GM18505 (cell line): ENCODE results near the gene E2F8.

ENCODE experiments used
- ATAC-seq: cut with Tn5 transposase; IDR thresholded peaks from one replicate; pipeline ENCODE4 v1.9.1; 2021; ENCODE audit not compliant: unreplicated experiment
- POLR2A ChIP-seq: IDR thresholded peaks from 4 replicates; pipeline ENCODE4 v1.6.1; 2011; ENCODE audit warnings: borderline replicate concordance; ENCODE audit not compliant: insufficient read depth, insufficient read length; ENCODE audit errors: extremely low read depth

The E2F8 gene

DNA sequence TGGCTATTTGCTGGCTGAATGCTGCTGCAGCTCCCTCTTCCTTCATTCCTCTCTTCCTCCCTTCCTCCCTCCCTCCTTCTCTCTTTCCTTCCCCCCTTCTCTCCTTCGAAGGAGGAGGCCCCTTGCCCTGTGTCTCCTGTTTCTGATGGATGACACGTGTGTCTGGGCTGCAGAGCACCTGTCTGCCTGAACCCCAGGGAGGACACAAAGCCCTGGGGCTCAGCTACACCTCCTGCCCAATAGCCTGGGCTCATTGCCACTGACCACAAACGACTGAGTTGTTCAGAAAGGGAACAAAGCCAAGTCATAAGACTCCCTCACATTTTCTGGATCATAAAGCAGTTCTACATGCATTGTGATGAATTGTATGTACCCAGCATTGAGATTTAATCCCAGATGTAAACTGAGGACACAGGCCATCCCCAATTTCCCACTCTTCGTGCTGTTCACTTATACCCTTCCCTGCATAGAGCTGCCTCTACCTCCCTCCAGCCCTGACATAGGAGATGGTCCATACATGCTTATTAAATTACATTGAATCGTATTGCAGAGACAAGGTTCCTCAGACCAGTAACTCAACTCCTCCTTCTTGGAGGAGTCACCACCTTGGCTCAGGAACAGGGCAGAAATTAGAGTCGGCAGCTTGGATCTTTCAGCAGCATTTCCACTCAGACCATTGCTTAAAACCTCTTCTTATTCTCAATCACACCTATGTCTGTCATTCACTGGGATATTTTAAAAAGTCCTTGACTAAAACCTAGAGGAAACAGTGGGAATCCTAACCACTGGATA is 40.1 kb downstream of the E2F8 start:
- TF ChIP-seq POLR2A = no peak
- ATAC-seq = no peak

DNA sequence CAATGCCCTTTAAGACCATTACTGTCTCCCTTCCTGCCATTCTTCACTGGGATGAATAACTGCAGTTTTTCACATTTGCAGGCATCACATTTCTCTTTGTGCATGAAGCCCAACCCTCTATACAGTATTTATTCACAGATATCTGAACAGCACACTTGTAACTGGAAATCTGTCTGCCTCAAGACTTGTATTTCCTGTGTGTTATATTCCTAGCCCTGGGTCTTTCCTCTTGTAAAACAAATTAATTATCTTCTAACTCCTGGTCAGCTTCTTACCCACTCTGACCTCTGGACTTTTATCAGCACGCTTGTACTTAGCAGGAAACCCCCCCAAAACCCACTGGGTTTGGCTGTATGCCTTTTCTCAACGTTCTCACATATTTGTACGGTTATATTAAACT is 41.0 kb downstream of the E2F8 start:
- ATAC-seq = no peak

DNA sequence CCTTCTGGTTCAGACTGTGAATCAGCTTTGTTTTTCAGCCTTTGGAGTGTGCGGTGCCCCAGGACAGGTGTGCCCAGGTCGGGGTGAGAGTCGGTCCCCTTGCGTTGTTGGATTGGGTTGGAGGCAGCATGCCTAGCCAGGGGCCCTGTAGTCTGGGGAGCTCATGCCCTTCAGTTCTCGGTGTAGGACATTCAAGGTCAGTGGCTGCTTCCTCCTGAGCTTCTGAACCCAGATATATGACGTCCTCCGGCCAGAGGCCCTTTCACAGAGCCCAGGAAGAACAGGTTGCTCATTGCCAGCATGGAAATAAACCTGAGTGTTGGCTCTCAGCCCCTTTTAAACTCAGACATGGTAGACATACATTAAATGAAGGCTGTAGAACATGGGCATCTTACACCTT is 41.7 kb downstream of the E2F8 start:
- no peak for TF ChIP-seq POLR2A
- ATAC-seq = no peak

More for the DNA sequence above, 41.0 kb downstream of the E2F8 start:
- no peak for TF ChIP-seq POLR2A

DNA sequence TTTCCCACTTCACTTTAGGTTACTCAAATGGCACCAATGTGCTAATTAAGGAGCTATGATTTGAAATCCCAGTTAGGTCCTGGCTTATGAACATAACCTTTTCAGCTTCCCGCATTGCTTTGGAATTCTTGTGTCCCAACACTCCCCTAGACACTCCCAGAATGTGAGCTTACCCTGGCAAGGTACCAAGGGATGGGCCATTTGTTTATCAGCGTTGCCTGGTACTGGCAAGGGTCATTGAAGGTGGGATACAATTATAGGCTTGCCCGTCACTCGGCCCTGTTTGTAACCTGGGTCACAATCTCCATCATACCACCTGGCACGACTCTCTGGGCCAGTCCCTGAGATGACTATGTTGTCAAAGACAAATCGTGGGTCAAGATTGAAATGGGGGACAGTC is 44.3 kb downstream of the E2F8 start:
- TF ChIP-seq POLR2A = no peak
- no peak for ATAC-seq

DNA sequence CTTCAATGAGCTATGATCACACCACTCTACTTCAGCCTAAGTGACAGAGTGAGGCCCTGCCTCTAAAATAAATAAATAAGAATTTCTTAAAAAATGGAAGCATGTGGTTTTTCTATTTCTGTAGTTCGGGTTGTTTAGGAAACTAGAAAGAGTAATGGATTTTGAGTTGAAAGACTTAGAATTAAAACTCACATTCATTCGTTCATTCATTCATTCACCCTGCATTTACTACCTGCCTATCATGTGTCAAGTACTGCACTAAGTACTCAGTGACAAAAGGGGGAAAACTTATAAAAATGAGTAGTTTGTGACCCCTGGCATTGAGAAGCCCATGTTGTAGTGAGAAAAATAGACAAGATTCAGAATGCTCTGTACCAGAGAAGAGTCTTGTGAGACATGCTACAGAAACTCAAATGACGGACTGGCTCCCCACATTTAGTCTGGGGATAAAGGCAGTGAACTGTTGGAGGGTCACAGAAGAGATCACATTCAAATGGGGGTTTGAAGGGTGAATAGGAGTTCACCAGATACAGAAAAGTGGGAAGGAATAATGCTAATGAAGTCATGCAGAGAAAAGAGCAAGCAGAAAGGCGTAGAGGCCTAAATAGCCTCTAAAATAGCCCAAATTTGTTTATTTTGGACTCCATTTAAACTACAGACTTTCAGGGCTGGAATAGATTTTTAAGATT is 46.0 kb downstream of the E2F8 start:
- ATAC-seq = no peak
- no peak for TF ChIP-seq POLR2A

DNA sequence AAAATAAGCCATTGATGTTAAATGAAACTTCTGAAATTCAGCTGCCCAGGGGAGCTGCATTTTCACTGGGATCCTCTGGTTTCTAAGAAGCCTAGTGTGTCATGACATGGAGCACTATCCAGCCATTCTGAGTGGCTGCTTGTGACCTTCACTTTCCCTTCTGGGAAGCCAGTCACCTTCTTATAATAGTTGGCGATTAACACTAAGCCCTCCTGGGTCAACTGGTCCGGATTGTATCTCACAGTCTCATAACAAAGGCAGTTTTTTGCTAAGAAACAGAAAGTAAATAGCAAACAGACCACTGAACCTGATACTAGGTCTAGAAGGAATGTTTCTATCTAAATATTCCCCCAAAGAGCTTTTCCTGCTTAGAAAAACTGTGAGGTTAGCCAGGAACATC is 46.8 kb downstream of the E2F8 start:
- TF ChIP-seq POLR2A = no peak
- no peak for ATAC-seq

DNA sequence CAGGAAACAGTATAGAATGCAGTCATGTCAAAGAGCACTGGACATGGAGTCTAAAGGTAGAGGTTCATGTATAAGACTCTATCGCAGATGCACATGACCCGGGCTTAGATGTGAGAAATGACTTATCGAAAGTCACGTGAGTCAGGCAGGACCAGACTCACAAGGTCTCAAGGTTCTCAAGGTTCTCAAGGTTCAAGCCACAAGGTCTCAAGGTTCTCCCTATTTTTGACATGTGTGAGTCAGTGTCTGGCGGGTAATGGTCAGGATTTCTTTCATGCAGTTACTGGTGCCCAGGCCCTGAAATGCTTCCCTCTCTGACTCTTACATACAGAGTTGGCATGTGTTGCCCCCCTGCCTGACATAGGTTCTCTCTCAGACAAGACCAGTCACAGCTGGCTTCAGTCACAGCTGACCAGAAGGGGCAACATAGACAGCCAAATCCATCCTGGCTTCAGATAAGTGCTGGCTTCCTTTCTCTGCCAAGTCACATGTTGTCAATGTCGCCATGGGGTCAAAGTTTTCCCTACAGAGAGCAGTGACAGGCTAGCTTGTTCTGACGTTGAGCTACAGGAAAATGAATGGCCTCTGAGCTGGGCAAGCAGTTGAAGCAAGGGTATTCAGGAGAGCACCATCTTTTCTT is 49.1 kb downstream of the E2F8 start:
- no peak for TF ChIP-seq POLR2A
- ATAC-seq = no peak

DNA sequence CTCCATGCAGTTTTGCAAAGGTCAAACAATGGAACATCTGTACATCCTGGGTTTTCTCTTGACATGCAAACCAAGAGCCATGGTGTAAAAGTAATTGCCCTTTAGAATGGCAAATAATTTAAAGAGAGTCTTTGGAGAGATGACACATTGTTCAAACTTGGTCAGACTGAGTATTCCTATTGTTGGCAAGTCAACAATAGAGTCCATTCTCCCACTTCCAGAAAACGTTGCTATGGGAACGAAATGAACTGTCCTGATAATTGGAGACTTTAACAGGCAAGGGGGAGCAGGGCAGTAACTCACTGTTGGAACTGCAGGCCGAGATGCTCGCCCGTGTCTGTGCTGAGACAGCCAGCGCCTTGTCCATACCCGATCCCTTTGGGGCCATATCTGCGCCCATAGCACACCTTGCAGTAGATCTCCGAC is 52.9 kb downstream of the E2F8 start:
- no peak for TF ChIP-seq POLR2A
- ATAC-seq = no peak

DNA sequence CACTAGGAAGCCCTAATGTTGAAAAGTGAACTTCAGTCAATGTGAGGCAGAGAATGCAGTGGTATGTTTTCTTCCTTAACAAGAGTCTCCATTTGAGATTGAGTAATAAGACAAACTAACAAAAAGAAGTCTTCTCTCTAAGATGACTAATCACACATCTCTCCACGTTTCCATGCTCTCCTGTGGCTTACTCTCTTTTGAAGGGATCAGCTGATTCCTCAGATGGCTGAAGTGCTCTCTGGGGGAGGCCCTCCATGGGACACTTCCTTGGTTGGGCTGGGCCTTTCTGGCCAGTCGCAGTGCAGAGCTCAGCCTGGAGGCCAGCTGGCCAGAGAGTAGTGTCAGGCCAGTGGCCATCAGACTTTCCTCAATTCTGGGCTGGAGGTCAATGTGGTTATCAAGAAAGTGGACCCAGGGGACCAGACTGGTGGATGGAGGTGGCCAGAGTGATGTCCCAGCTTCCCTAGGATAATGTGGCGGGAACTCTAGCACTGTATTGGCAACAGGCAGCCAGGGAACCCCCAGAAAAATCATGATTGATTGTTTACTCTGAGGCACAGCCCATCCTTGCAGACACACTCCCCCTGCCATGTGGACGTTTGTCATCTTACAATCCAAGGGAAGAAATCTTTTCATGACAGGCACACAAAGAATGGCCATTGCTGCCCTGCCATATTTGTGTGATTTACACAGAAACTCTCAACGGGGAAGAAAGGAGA is 53.5 kb downstream of the E2F8 start:
- TF ChIP-seq POLR2A = no peak
- ATAC-seq = no peak

DNA sequence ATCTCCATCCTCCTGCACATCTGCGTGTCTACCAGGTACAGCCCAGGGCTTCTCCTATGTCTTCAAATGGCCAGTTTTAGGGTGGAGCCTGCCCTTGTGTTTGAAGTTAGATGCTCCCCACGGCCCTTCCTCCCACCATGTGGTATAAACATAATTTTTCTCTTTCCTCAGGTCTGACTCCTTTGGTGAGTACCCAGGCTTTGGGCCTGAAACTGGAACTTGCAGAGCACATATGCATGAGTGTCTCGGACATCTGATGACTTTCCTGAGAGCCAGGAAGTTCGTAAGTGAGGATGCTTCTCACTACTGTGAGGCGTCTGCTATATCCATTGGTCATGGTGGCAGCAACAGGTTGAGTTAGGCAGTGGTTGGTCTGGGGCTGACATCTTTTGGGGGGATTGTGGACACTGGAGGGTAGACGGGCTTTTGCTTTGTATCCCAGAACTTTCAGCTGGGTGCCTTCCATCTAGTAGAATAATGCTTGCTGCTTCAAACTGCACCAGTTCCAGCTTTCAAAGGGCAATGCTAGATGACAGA is 55.2 kb downstream of the E2F8 start:
- no peak for ATAC-seq
- TF ChIP-seq POLR2A = no peak

DNA sequence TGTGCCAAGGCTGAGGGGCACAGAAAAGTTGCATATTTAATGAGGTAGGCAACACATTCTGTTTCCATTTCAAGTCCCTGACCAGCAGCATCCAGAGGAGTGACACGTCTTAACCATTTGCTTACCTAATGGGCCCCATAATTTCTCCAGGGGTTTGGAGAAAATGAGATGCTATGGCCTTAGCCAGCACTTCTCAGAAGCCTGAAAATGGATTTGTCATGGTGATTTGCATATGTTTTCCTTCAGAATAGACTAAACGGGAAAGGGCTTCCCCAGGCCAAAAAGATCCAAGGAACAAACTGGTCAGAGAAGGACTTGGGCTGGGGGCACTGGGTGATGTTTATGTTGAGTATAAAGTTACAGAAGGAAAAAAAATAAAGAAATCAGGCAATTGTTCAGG is 55.7 kb downstream of the E2F8 start:
- ATAC-seq = no peak
- TF ChIP-seq POLR2A = no peak

DNA sequence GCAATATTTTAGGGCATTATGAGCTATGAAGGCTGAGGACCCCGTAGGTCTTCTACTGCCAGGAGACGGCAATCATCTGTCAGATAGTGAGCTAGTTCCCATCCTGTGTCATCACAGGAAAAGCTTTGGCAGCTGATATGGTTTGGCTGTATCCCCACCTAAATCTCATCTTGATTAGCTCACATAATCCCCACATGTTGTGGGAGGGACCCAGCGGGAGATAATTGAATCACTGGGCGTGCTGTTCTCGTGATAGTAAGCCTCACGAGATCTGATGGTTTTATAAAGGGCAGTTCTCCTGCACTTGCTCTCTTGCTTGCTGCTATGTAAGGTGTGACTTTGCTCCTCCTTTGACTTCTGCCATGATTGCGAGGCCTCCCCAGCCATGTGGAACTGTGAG is 57.1 kb downstream of the E2F8 start:
- no peak for ATAC-seq
- TF ChIP-seq POLR2A = no peak

DNA sequence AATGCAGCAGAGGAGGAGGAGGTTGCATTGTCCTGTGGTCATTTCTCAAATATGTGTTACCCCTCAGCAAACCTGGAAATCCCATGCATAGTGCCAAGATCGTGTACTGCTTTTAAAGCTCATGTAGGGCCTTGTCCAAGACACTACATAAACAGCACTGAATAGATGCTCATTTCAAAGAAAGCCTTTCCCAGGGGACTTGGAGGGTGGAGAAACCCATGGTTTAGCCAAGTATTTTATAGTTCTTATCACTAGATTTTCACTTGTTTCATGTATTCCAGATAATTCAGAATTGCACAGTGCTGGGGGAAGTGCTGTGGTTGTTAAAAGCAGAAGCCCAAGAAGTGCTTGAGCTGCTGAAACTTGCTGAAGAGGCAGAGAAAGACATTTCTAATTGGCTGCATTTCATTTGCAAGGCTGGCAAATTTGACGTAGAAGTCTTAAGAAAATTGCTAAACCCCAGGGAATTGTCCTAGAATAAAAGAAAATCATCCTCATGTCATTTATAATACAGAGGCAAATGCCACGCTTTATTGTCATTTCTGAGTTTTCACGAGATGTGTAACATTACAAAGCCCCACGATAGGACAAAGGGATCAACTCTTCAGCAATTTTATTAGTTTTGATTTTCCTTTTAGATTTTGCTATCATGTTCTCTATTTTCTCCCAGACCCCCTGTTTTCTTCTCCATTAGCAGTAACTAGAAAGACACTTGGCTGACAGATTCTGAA is 59.0 kb downstream of the E2F8 start:
- no peak for ATAC-seq
- no peak for TF ChIP-seq POLR2A

DNA sequence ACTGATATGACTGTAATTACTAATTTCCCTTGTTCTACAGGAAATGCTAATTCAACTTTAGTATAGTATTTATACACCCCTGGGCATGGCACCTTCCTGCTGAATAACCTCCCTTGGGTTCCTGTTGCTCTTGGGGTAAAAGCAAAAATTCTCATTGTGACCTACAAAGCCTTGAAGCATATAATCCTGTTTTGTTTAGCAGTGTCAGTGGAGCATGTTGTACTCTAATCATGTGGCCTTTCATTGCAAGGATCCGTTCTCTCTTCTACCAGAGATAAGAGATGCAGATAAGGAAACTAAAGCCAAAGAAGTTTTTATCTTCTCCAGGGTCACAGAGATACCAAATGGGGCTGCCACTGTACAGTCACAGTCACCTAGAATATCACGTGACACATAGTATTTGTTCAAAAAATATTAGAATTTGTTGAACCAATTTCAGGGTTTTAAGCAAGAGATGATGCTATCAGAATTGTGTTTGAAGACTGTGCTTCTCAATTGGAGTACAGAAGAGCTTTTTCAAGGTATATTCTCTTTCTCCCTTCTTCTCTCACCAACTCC is 64.0 kb downstream of the E2F8 start:
- ATAC-seq = no peak
- TF ChIP-seq POLR2A = no peak
